GM12801 (cell line): ENCODE measurements around the gene MYO1E.

ENCODE experiments used
- CTCF ChIP-seq: IDR thresholded peaks from one replicate; pipeline ENCODE4 v1.5.1; 2011; ENCODE audit warnings: control low read depth; ENCODE audit not compliant: insufficient read length; ENCODE audit errors: extremely low read depth

The MYO1E gene

GRCh38 chr15:59369597-59369996, 3.1 kb downstream of the MYO1E start:
- no peak for TF ChIP-seq CTCF

GRCh38 chr15:59367022-59367451, 5.6 kb downstream of the MYO1E start:
- no peak for TF ChIP-seq CTCF

- no peak for TF ChIP-seq CTCF
These were observed 6.2 kb downstream of the MYO1E start for GRCh38 chr15:59366333-59367021.

GRCh38 chr15:59364248-59364647, 8.4 kb downstream of the MYO1E start:
- no peak for TF ChIP-seq CTCF

GRCh38 chr15:59362331-59362730, 10.3 kb downstream of the MYO1E start:
- TF ChIP-seq CTCF = no peak

- TF ChIP-seq CTCF = no peak
These were observed 11.8 kb downstream of the MYO1E start for GRCh38 chr15:59360896-59361295.

GRCh38 chr15:59360305-59360704, 12.4 kb downstream of the MYO1E start:
- TF ChIP-seq CTCF = no peak
